OCI-LY3 (cell line): Measurements from ENCODE around the gene HIP1R.

Source experiments
- CTCF ChIP-seq: fragments of 200-600, 300-600 bp; sonication (generic); IDR thresholded peaks from 2 replicates; pipeline ENCODE4 v1.5.1; 2014; ENCODE audit warnings: antibody characterized with exemption, low read length, low read depth
- EZH2phosphoT487 ChIP-seq: fragments of 200-600 bp; shearing (Covaris generic); IDR thresholded peaks from 2 replicates; pipeline ENCODE4 v1.6.1; 2018; ENCODE audit warnings: antibody characterized with exemption, mixed run types, low read depth

DNA sequence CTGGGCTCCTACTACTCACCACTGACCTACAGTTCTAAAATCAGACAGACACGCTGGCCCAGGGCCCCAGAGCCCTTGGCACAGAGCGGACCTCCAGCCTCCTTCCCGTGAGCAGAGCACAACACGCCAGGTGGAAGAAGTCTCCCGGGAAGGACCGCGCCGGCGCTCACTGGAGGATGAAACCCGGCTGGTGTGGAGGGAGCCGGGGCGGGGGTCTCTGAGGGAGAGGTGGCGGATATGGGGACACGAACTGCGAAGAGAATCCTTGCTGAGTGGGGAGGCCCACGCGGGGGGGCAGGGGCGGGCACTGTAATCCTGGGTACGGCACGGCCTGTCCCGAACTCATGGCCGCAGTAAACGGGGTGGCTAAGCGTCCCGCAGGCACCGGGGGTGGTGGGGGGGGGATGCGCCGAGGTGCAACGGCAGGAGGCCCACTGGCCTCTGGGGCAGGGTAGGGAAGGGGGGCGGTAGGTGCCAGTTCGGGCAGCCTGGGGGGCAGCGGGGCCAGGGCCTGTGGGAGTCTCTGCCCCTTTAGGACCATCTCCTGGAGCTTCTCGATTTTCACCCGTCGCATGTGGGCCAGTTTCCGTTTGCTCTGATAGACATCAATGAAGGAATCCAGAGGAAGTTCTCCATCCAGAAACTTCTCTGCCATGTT lies 31.8 kb downstream of the HIP1R start:
- TF ChIP-seq CTCF, result no peak
- no peak for TF ChIP-seq EZH2phosphoT487
